ENCODE data around the gene LGALS7. TPM values are rescaled to one million over a fixed set of nuclear protein-coding genes. Genes with fewer than 3 reads are reported as not detected.
"Not testable (repeated sequence)": the region's sequence is repeated elsewhere in the genome, so short reads cannot be mapped to it uniquely, and the experiment has no call there.

The LGALS7 gene
- total RNA-seq, 3 donors from 2014 or later, result not detected

DNA sequence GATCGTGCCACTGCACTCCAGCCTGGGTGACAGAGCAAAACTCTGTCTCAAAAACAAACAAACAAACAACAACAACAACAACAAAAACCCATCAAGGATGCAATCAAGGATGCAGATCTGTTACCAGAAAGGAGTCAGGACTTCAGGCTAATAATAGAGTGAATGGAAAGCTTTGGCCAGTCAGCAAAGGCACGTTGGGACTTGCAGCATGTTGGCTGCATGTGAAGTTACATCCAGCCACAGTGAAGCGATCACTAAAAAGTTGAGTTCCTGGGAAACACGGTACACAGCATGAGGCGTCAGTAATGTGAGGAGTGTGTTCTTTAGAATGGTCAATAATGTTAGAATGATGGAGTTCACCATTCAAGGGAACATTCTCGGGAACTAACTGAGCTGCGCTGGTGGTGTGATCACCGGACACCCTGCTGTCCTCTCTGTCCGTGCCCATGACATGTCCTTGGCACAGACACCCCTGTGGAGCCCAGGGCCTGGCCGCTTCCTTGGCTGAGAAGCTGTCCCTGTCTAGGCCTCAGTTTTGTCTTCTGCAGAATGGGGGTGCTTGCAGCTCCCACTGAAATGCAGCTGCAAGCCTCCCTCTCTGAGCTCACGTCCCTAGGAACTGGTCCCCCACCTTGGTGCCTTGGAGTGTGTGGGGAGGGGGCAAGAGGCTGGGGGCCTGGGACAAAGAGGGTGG, 13.4 kb upstream of the LGALS7 start:
- H3K9me3 ChIP-seq, result no peaks in the 10 kb centered on the region
- H3K4me1 ChIP-seq (ENCODE audit: low read depth), result no peaks in the 10 kb centered on the region
- ATAC-seq, result no peak
- H3K4me3 ChIP-seq, result no peak overlapping the region
- no peaks in the 10 kb centered on the region for H3K36me3 ChIP-seq (ENCODE audit: low read depth)
- no peak for DNase-seq
- intact Hi-C loops (cut with DNase I, micrococcal nuclease), result no loop called here
- TF ChIP-seq, protein P1, sequence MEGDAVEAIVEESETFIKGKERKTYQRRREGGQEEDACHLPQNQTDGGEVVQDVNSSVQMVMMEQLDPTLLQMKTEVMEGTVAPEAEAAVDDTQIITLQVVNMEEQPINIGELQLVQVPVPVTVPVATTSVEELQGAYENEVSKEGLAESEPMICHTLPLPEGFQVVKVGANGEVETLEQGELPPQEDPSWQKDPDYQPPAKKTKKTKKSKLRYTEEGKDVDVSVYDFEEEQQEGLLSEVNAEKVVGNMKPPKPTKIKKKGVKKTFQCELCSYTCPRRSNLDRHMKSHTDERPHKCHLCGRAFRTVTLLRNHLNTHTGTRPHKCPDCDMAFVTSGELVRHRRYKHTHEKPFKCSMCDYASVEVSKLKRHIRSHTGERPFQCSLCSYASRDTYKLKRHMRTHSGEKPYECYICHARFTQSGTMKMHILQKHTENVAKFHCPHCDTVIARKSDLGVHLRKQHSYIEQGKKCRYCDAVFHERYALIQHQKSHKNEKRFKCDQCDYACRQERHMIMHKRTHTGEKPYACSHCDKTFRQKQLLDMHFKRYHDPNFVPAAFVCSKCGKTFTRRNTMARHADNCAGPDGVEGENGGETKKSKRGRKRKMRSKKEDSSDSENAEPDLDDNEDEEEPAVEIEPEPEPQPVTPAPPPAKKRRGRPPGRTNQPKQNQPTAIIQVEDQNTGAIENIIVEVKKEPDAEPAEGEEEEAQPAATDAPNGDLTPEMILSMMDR (IDR thresholded peaks at IDR 0.05), result no peak

DNA sequence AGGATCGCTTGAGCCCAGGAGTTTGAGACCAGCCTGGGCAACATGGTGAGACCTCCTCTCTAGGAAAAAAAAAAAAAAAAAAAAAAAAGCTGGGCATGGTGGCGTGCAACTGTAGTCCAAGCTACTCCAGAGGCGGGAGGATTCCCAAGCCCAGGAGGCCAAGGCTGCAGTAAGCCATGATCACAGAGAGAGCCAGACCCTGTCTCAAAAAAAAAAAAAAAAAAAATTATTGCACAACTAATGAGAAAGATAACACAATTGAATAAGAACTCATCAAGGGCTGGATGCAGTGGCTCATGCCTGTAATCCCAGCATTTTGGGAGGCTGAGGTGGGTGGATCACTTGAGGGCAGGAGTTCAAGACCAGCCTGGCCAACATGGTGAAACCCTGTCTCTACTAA, 12.7 kb upstream of the LGALS7 start:
- intact Hi-C loops (cut with DNase I, micrococcal nuclease); DNase-seq; H3K4me3 ChIP-seq; H3K9me3 ChIP-seq; H3K4me1 ChIP-seq (ENCODE audit: low read depth); ATAC-seq; H3K36me3 ChIP-seq (ENCODE audit: low read depth): not testable (repeated sequence)

- DNase-seq, result no peak
- TF ChIP-seq, protein P1 (IDR thresholded peaks at IDR 0.05), result no peak
- intact Hi-C loops (cut with DNase I, micrococcal nuclease), result no loop called here
- Histone ChIP-seq H3K9me3 (no peaks in the 10 kb centered on the region), H3K4me1 (ENCODE audit: low read depth) (no peaks in the 10 kb centered on the region), H3K36me3 (ENCODE audit: low read depth) (no peaks in the 10 kb centered on the region), H3K4me3 (no peak overlapping the region)
- ATAC-seq, result no peak
Measured at GRCh38 chr19:38785187-38785699, 11.9 kb upstream of the LGALS7 start.

GRCh38 chr19:38784224-38784623, 10.9 kb upstream of the LGALS7 start:
- no peak for DNase-seq
- no peak overlapping the region for H3K4me3 ChIP-seq
- ATAC-seq, result peak; percentile 92

DNA sequence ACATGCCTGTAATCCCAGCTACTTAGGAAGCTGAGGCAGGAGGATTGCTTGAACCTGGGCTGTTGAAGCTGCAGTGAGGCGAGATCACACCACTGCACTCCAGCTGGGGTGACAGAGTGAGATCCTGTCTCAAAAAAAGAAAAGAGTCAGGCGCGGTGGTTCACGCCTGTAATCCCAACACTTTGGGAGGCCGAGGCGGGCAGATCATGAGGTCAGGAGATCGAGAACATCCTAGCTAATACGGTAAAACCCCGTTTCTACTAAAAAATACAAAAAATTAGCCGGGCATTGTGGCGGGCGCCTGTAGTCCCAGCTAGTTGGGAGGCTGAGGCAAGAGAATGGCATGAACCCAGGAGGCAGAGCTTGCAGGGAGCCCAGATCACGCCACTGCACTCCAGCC, 8.9 kb upstream of the LGALS7 start:
- intact Hi-C loops (cut with DNase I, micrococcal nuclease); H3K4me1 ChIP-seq (ENCODE audit: low read depth); H3K36me3 ChIP-seq (ENCODE audit: low read depth); H3K9me3 ChIP-seq; H3K4me3 ChIP-seq; DNase-seq; ATAC-seq: not testable (repeated sequence)

More at GRCh38 chr19:38784224-38784623, 10.9 kb upstream of the LGALS7 start:
- H3K4me1 ChIP-seq (ENCODE audit: low read depth), result no peaks in the 10 kb centered on the region
- intact Hi-C loops (cut with DNase I, micrococcal nuclease), result no loop called here
- TF ChIP-seq, protein P1 (IDR thresholded peaks at IDR 0.05), result no peak
- no peaks in the 10 kb centered on the region for H3K9me3 ChIP-seq
- H3K36me3 ChIP-seq (ENCODE audit: low read depth), result no peaks in the 10 kb centered on the region

GRCh38 chr19:38781058-38781457, 7.7 kb upstream of the LGALS7 start:
- Histone ChIP-seq H3K4me3 (no peak overlapping the region), H3K4me1 (ENCODE audit: low read depth) (no peaks in the 10 kb centered on the region), H3K9me3 (no peaks in the 10 kb centered on the region), H3K36me3 (ENCODE audit: low read depth) (no peaks in the 10 kb centered on the region)
- DNase-seq, result no peak
- ATAC-seq, result no peak
- intact Hi-C loops (cut with DNase I, micrococcal nuclease), result no loop called here
- TF ChIP-seq, protein P1 (IDR thresholded peaks at IDR 0.05), result no peak

Data from mucosa of descending colon (tissue), 3 donors.